ENCODE data around the gene MACROD2.

Gene MACROD2

GRCh38 chr20:15336536-15336935 is 1341.2 kb downstream of the MACROD2 start:
- no peak for TF ChIP-seq CTCF (conservative IDR thresholded peaks at IDR 0.05; ENCODE audit: control insufficient read depth, insufficient read depth, low read depth, low read length)
- no peak overlapping the region for H3K4me3 ChIP-seq (ENCODE audit: control insufficient read depth, low read depth, low read length)
- no peak for DNase-seq (ENCODE audit: low read depth)

GRCh38 chr20:15339264-15339663 is 1343.9 kb downstream of the MACROD2 start:
- DNase-seq (ENCODE audit: low read depth) = no peak
- TF ChIP-seq CTCF (conservative IDR thresholded peaks at IDR 0.05; ENCODE audit: control insufficient read depth, insufficient read depth, low read depth, low read length) = no peak
- no peak overlapping the region for H3K4me3 ChIP-seq (ENCODE audit: control insufficient read depth, low read depth, low read length)

GRCh38 chr20:15342991-15343523 is 1347.7 kb downstream of the MACROD2 start:
- peak; percentile 1 for DNase-seq (ENCODE audit: low read depth)
- H3K4me3 ChIP-seq (ENCODE audit: control insufficient read depth, low read depth, low read length) = no peak overlapping the region
- no peak for TF ChIP-seq CTCF (conservative IDR thresholded peaks at IDR 0.05; ENCODE audit: control insufficient read depth, insufficient read depth, low read depth, low read length)

- DNase-seq (ENCODE audit: low read depth) = no peak
- TF ChIP-seq CTCF (conservative IDR thresholded peaks at IDR 0.05; ENCODE audit: control insufficient read depth, insufficient read depth, low read depth, low read length) = no peak
- H3K4me3 ChIP-seq (ENCODE audit: control insufficient read depth, low read depth, low read length) = no peak overlapping the region
These were observed 1350.0 kb downstream of the MACROD2 start for GRCh38 chr20:15345287-15345686.

GRCh38 chr20:15346657-15347280 is 1351.5 kb downstream of the MACROD2 start:
- no peak for TF ChIP-seq CTCF (conservative IDR thresholded peaks at IDR 0.05; ENCODE audit: control insufficient read depth, insufficient read depth, low read depth, low read length)
- no peak overlapping the region for H3K4me3 ChIP-seq (ENCODE audit: control insufficient read depth, low read depth, low read length)

GRCh38 chr20:15359056-15359455 is 1363.7 kb downstream of the MACROD2 start:
- H3K4me3 ChIP-seq (ENCODE audit: control insufficient read depth, low read depth, low read length) = no peak overlapping the region
- DNase-seq (ENCODE audit: low read depth) = peak; percentile 47
- TF ChIP-seq CTCF (conservative IDR thresholded peaks at IDR 0.05; ENCODE audit: control insufficient read depth, insufficient read depth, low read depth, low read length) = no peak

More at GRCh38 chr20:15346657-15347280, 1351.5 kb downstream of the MACROD2 start:
- DNase-seq (ENCODE audit: low read depth) = no peak
